GM10266 (cell line): Measurements from ENCODE around the gene OSBPL3.
A peak's percentile ranks its signal among the peaks of the same experiment; 100 is the strongest.

Experiments
- DNase-seq: peaks from one replicate; pipeline ENCODE4 v3.0.0; 2012; ENCODE audit errors: extremely low spot score
- CTCF ChIP-seq: IDR thresholded peaks from 2 replicates; pipeline ENCODE4 v1.5.1; 2012; ENCODE audit warnings: mild to moderate bottlenecking, low read depth; ENCODE audit not compliant: control insufficient read depth, insufficient read depth; ENCODE audit errors: missing control alignments

Gene OSBPL3

GRCh38 chr7:24979470-24979862 lies 512 bp downstream of the OSBPL3 start:
- peak; percentile 69 for DNase-seq

GRCh38 chr7:24978843-24979469 lies 1.0 kb downstream of the OSBPL3 start:
- DNase-seq, result no peak
- no peak for TF ChIP-seq CTCF

More at GRCh38 chr7:24979470-24979862, 512 bp downstream of the OSBPL3 start:
- peak; percentile 70 for TF ChIP-seq CTCF

- no peak for DNase-seq
- TF ChIP-seq CTCF, result no peak
Measured at GRCh38 chr7:24975644-24976260, 4.2 kb downstream of the OSBPL3 start.

GRCh38 chr7:24975172-24975571 lies 4.8 kb downstream of the OSBPL3 start:
- no peak for TF ChIP-seq CTCF
- DNase-seq, result no peak

- DNase-seq, result no peak
- TF ChIP-seq CTCF, result no peak
Measured at GRCh38 chr7:24974026-24974832, 5.7 kb downstream of the OSBPL3 start.

- DNase-seq, result no peak
- no peak for TF ChIP-seq CTCF
Measured at GRCh38 chr7:24972991-24973390, 7.0 kb downstream of the OSBPL3 start.

- no peak for TF ChIP-seq CTCF
- no peak for DNase-seq
Measured at GRCh38 chr7:24972166-24972477, 7.9 kb downstream of the OSBPL3 start.
